ENCODE data around the gene IGF1R. TPM values are rescaled to one million over a fixed set of nuclear protein-coding genes. Genes with fewer than 3 reads are reported as not detected.

IGF1R gene
- total and polyA plus RNA-seq, 2 of the 13 experiments (the other 11 are each of a cell fraction or from before 2014, with no cell fraction given), result 15.9 to 18.4 TPM

GRCh38 chr15:98654790-98655360 lies 6.5 kb downstream of the IGF1R start:
- CTCF ChIA-PET (ENCODE audit: low intra/inter-chr PET ratio, low total read pairs), result no interaction called here
- DNase-seq (ENCODE audit: low spot score) (peak; percentile 68), ATAC-seq (peak; percentile 11; the same call in 1 of the 3 replicates), FAIRE-seq (peak; percentile 30)
- peaks cover 0 to 4% of the 10 kb centered on the region in 2 experiments; a peak in 1 of 5 replicates for H3K27me3 ChIP-seq (ENCODE audit: control insufficient read depth in 1 of 2, insufficient read depth in 2 of 2, low read length in 2 of 2)
- in situ Hi-C loops (cut with HindIII; ENCODE audit: extremely low pct_ligation_motif_present, low pct_unique_long_range_greater_than_20kb) (loop anchor here (5.0 to 10.0 kb wide), 2 partner anchors 120 to 133 kb away; no protein-coding TSS in a partner anchor), intact Hi-C loops (cut with micrococcal nuclease; ENCODE audit: unreplicated experiment) (loop anchor here (5.0 kb wide), 2 partner anchors 72 to 213 kb away; no protein-coding TSS in a partner anchor)
- WGBS (ENCODE audit: low lambda C conversion rate), result 30% methylated on average over 4 of the region's 4 CpGs
- no peaks in the 10 kb centered on the region for H3K36me3 ChIP-seq (replicated peaks in 1 of 2; ENCODE audit: control insufficient read depth in 1 of 2, insufficient read depth in 2 of 2, low read length in 2 of 2)
- peak overlapping the region; percentile 37 for H3K27ac ChIP-seq (ENCODE audit: extremely low read length, insufficient read depth, low read length)
- H3K4me1 ChIP-seq (ENCODE audit: insufficient read depth, low read length), result peaks cover 82% of the 10 kb centered on the region
- H3K4me2 ChIP-seq (ENCODE audit: low read depth, low read length), result peak overlapping the region; percentile 57
- no peak overlapping the region for H3K9ac ChIP-seq (ENCODE audit: insufficient read depth, low read depth, low read length)
- no TSS peak for BruUV-seq (replicated peaks)
- H2AFZ ChIP-seq (ENCODE audit: low read length), result no peak overlapping the region
- POLR2A ChIA-PET, result interaction anchor here (0.8 kb wide), 1 partner anchor 8 kb away, joined by 3 read pairs; no protein-coding TSS in a partner anchor
- peak overlapping the region in 1 of 3 experiments; percentile 9; a peak in 1 of 6 replicates for H3K4me3 ChIP-seq (replicated peaks in 1 of 3; ENCODE audit: insufficient read depth in 1 of 3, low read depth in 2 of 3, low read length in 3 of 3)
- peaks cover 100% of the 10 kb centered on the region for H3K79me2 ChIP-seq (ENCODE audit: insufficient read depth, low read length)
- H3K9me3 ChIP-seq (ENCODE audit: low read length), result no peaks in the 10 kb centered on the region
- H4K20me1 ChIP-seq (ENCODE audit: insufficient read depth, low read length), result peaks cover 71% of the 10 kb centered on the region
- TF ChIP-seq DDIT3 (CRISPR knock-in tag; IDR thresholded peaks at IDR 0.05) (no peak), ZNF850 (CRISPR knock-in tag; conservative IDR thresholded peaks at IDR 0.05) (no peak), FOXK1 (CRISPR knock-in tag; IDR thresholded peaks at IDR 0.05; ENCODE audit: borderline replicate concordance, low read depth) (peak; percentile 49; the same call in 1 of the 2 replicates), ZGPAT (CRISPR knock-in tag; IDR thresholded peaks at IDR 0.05) (peak; percentile 51; the same call in 1 of the 2 replicates), PREB (CRISPR knock-in tag; IDR thresholded peaks at IDR 0.05) (no peak), KDM6A (CRISPR knock-in tag; IDR thresholded peaks at IDR 0.05; ENCODE audit: low read depth) (peak; percentile 27; the same call in 1 of the 2 replicates), HNF4A (CRISPR knock-in tag; IDR thresholded peaks at IDR 0.05) (peak; percentile 42), ZNF281 (CRISPR knock-in tag; IDR thresholded peaks at IDR 0.05; ENCODE audit: borderline replicate concordance) (peak; percentile 96), AKAP8 (CRISPR knock-in tag; IDR thresholded peaks at IDR 0.05) (no peak), ZNF333 (CRISPR knock-in tag; IDR thresholded peaks at IDR 0.05; ENCODE audit: borderline replicate concordance) (no peak), ZNF558 (CRISPR knock-in tag; IDR thresholded peaks at IDR 0.05; ENCODE audit: borderline replicate concordance) (no peak), MTF1 (CRISPR knock-in tag; IDR thresholded peaks at IDR 0.05) (no peak), ZSCAN9 (CRISPR knock-in tag; IDR thresholded peaks at IDR 0.05; ENCODE audit: borderline replicate concordance) (no peak), ZFP91 (CRISPR knock-in tag; IDR thresholded peaks at IDR 0.05; ENCODE audit: borderline replicate concordance) (peak; percentile 75; the same call in 1 of the 2 replicates), CREB1 (IDR thresholded peaks at IDR 0.05) (no peak), CREB1 (CRISPR knock-in tag; IDR thresholded peaks at IDR 0.05) (no peak), GATAD1 (CRISPR knock-in tag; IDR thresholded peaks at IDR 0.05) (0 out of 2 replicates have a peak, but pooled peaks have one; percentile 39), EZH2 (conservative IDR thresholded peaks at IDR 0.05; ENCODE audit: low read depth, low read length) (no peak)
